ENCODE measurements around the gene RNLS. TPM values are rescaled to one million over a fixed set of nuclear protein-coding genes. Genes with fewer than 3 reads are reported as not detected.

Gene RNLS
- total RNA-seq, 1 experiment from 2014 or later = not detected

DNA sequence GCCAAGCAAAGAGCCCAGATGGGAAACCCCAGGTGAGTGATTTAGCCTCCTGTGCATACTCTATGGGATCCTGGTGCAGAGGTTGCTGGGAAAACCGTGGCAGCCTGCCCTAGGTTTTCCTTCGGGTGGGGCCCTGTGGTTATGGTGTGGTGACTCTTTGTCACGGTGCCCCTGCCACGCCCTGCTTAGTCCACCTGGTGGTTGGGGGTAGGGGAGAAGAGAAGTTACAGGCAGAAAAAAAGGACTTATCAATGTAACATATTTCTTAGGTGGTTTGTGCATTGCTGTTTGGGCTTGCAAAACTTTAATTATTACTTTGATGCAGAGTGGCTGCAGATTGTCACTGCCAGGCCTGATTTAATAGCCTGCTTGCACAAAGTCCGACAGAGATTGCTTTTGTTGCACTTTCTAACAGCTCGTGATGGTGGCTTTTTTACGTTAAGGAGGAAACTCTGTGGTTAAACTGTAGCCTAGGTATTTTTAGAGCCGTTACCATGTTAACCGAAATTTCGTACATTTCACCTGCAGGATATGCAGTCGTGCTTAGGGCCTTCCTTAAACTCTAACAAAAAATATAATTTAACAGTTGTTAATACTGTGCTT lies 197.4 kb downstream of the RNLS start:
- ChIA-PET POLR2A (interaction anchor here (0.6 to 8.0 kb wide), 20 partner anchors 8 to 568 kb away, joined by 3 to 192 read pairs (median 4); partner anchors contain the start of genes ATAD1, KLLN and PTEN), CTCF (interaction anchor here (0.5 to 7.8 kb wide), 5 partner anchors 176 to 567 kb away, joined by 3 to 56 read pairs (median 4); partner anchors contain the start of genes ATAD1, KLLN and PTEN)
- Mint-ChIP-seq H3K9me3 (ENCODE audit: unreplicated experiment) (no peaks in the 10 kb centered on the region), H3K4me1 (ENCODE audit: insufficient read depth, unreplicated experiment) (peaks cover 7% of the 10 kb centered on the region), H3K27me3 (ENCODE audit: insufficient read depth, unreplicated experiment) (no peaks in the 10 kb centered on the region), H3K4me3 (ENCODE audit: unreplicated experiment) (peak overlapping the region; percentile 25), H3K27ac (ENCODE audit: low read depth, unreplicated experiment) (peak overlapping the region; percentile 76), H3K36me3 (ENCODE audit: insufficient read depth, unreplicated experiment) (no peaks in the 10 kb centered on the region)
- no TSS peak for BruUV-seq (replicated peaks)
- DNase-seq (ENCODE audit: unreplicated experiment) = peak; percentile 89
- intact Hi-C loops (cut with micrococcal nuclease) = loop anchor here (5.0 kb wide), 3 partner anchors 173 to 728 kb away; partner anchors contain the start of gene PAPSS2
- TF ChIP-seq, protein P1, sequence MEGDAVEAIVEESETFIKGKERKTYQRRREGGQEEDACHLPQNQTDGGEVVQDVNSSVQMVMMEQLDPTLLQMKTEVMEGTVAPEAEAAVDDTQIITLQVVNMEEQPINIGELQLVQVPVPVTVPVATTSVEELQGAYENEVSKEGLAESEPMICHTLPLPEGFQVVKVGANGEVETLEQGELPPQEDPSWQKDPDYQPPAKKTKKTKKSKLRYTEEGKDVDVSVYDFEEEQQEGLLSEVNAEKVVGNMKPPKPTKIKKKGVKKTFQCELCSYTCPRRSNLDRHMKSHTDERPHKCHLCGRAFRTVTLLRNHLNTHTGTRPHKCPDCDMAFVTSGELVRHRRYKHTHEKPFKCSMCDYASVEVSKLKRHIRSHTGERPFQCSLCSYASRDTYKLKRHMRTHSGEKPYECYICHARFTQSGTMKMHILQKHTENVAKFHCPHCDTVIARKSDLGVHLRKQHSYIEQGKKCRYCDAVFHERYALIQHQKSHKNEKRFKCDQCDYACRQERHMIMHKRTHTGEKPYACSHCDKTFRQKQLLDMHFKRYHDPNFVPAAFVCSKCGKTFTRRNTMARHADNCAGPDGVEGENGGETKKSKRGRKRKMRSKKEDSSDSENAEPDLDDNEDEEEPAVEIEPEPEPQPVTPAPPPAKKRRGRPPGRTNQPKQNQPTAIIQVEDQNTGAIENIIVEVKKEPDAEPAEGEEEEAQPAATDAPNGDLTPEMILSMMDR (IDR thresholded peaks at IDR 0.05; ENCODE audit: unreplicated experiment) = no peak

DNA sequence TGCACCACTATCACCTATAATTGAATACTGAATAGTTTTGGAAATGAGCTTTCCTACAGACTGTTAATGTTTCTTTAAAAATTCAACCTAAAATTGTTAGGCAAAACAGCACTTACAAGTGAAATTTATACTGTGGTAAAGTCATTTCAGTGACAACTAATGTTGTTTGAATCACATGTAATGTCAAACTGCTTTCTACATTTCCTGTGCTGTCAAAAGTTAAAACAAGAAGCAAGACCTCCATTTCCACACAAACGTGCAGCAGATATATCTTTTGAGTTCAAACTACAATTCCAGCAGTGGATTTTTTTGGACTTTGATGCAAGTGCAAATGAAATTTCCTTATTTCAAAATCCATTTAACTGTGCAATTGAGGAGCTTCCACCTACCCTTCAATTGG lies 199.8 kb downstream of the RNLS start:
- Mint-ChIP-seq H3K4me3 (ENCODE audit: unreplicated experiment) (no peak overlapping the region), H3K9me3 (ENCODE audit: unreplicated experiment) (no peaks in the 10 kb centered on the region), H3K36me3 (ENCODE audit: insufficient read depth, unreplicated experiment) (no peaks in the 10 kb centered on the region), H3K27ac (ENCODE audit: low read depth, unreplicated experiment) (no peak overlapping the region), H3K4me1 (ENCODE audit: insufficient read depth, unreplicated experiment) (peaks cover 16% of the 10 kb centered on the region), H3K27me3 (ENCODE audit: insufficient read depth, unreplicated experiment) (no peaks in the 10 kb centered on the region)
- intact Hi-C loops (cut with micrococcal nuclease) = no loop called here
- ChIA-PET POLR2A (interaction anchor here (0.9 to 8.0 kb wide), 2 partner anchors 230 to 520 kb away, joined by 3 to 192 read pairs; partner anchors contain the start of genes KLLN and PTEN), CTCF (interaction anchor here (0.7 to 7.8 kb wide), 2 partner anchors 521 to 551 kb away, joined by 4 to 56 read pairs; partner anchors contain the start of genes KLLN and PTEN)
- no peak for DNase-seq (ENCODE audit: unreplicated experiment)
- no TSS peak for BruUV-seq (replicated peaks)
- TF ChIP-seq, protein P1 (IDR thresholded peaks at IDR 0.05; ENCODE audit: unreplicated experiment) = no peak

DNA sequence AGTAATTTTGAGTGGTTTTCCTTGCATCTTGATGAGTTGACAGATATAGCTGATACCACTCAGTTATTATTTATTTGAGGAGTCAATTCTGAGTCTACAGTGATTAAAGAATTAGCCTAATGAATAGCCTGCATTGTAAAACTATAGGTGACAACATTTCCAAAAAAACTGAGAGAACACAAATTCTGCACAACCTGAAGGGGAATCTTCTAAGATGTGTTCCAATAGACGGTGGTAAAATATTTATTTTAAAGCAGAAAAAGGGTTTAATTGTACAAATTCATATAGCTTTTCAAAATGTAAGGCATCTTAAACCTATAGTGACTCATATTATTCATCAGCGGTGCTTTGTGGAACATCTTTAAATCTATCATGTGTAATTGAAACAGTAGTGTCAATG lies 200.4 kb downstream of the RNLS start:
- Mint-ChIP-seq H3K27ac (ENCODE audit: low read depth, unreplicated experiment) (no peak overlapping the region), H3K36me3 (ENCODE audit: insufficient read depth, unreplicated experiment) (no peaks in the 10 kb centered on the region), H3K4me1 (ENCODE audit: insufficient read depth, unreplicated experiment) (peaks cover 16% of the 10 kb centered on the region), H3K27me3 (ENCODE audit: insufficient read depth, unreplicated experiment) (no peaks in the 10 kb centered on the region), H3K4me3 (ENCODE audit: unreplicated experiment) (no peak overlapping the region), H3K9me3 (ENCODE audit: unreplicated experiment) (no peaks in the 10 kb centered on the region)
- CTCF ChIA-PET = no interaction called here
- intact Hi-C loops (cut with micrococcal nuclease) = no loop called here
- no peak for DNase-seq (ENCODE audit: unreplicated experiment)
- POLR2A ChIA-PET = interaction anchor here (0.7 to 1.0 kb wide), 2 partner anchors 40 to 520 kb away, joined by 4 to 6 read pairs; no protein-coding TSS in a partner anchor
- BruUV-seq (replicated peaks) = no TSS peak
- TF ChIP-seq, protein P1 (IDR thresholded peaks at IDR 0.05; ENCODE audit: unreplicated experiment) = no peak

DNA sequence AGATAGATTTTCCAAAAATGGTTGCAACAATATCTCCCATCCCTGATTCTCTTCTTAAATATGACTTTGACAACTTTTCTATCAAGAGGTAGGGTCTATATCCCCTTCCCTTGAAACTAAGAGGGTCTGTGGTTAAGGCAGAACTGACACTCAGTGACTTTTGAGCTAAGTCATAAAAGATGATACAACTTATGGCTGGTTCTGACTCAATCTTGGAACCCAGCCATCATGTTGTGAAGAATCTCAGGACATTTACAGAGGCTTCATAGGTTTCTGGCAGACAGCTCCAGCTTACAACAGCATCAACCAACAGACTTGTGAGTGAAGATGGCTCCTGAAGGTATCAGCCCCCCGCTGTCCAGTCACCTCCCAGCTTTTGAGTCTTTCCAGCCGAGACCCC lies 203.5 kb downstream of the RNLS start:
- Mint-ChIP-seq H3K27me3 (ENCODE audit: insufficient read depth, unreplicated experiment) (no peaks in the 10 kb centered on the region), H3K9me3 (ENCODE audit: unreplicated experiment) (no peaks in the 10 kb centered on the region), H3K36me3 (ENCODE audit: insufficient read depth, unreplicated experiment) (no peaks in the 10 kb centered on the region), H3K27ac (ENCODE audit: low read depth, unreplicated experiment) (no peak overlapping the region), H3K4me3 (ENCODE audit: unreplicated experiment) (no peak overlapping the region), H3K4me1 (ENCODE audit: insufficient read depth, unreplicated experiment) (peaks cover 9% of the 10 kb centered on the region)
- peak; percentile 82 for DNase-seq (ENCODE audit: unreplicated experiment)
- ChIA-PET POLR2A (interaction anchor here (0.6 to 1.0 kb wide), 5 partner anchors 49 to 517 kb away, joined by 3 to 4 read pairs (median 3); no protein-coding TSS in a partner anchor), CTCF (no interaction called here)
- no TSS peak for BruUV-seq (replicated peaks)
- TF ChIP-seq, protein P1 (IDR thresholded peaks at IDR 0.05; ENCODE audit: unreplicated experiment) = no peak
- intact Hi-C loops (cut with micrococcal nuclease) = no loop called here
